IMR-90 (cell line): ENCODE data around the gene H1-8. TPM values are rescaled to one million over a fixed set of nuclear protein-coding genes. Genes with fewer than 3 reads are reported as not detected.

ENCODE experiments used
- ATAC-seq: fragments of 200-7000 bp; cut with Tn5 transposase; 2 replicates; pipeline ENCODE4 v1.9.1; 2020; ENCODE audit warnings: low read depth, mild to moderate bottlenecking, moderate library complexity
- BruUV-seq: library from RNA; stranded (reverse); fragments of 400-500 nt; replicated peaks from 2 replicates; lab custom pipeline; 2021; lab: Mats Ljungman, UMichigan
- CTCF ChIA-PET: fragments of 300-600 bp; formaldehyde crosslinking; extraction: SDS; loops from one replicate; lab custom pipeline; 2021; ENCODE audit warnings: antibody characterized with exemption; lab: Yijun Ruan, JAX
- POLR2A ChIA-PET: fragments of 300-600 bp; sonication (Branson Sonifier 250); formaldehyde crosslinking; loops from one replicate; lab custom pipeline; 2022; ENCODE audit warnings: antibody characterized with exemption; ENCODE audit not compliant: unreplicated experiment; lab: Charles Lee
- DNase-seq: peaks from one replicate; pipeline ENCODE4 v3.0.0; 2013
- H2AFZ ChIP-seq: replicated peaks from 2 replicates; pipeline ENCODE3; 2013; ENCODE audit warnings: low read length, mild to moderate bottlenecking; ENCODE audit not compliant: poor library complexity
- H2AK5ac ChIP-seq: 2 replicates; pipeline ENCODE4 v1.6.1; 2013; ENCODE audit warnings: low read depth, low read length, inconsistent platforms
- H2AK9ac ChIP-seq: replicated peaks from 2 replicates; pipeline ENCODE3; 2013; ENCODE audit warnings: mild to moderate bottlenecking, low read depth, low read length, moderate library complexity; ENCODE audit not compliant: poor library complexity
- H2BK120ac ChIP-seq: 2 replicates; pipeline ENCODE4 v1.6.1; 2013; ENCODE audit warnings: low read depth, low read length, inconsistent platforms
- H2BK15ac ChIP-seq: 3 replicates; pipeline ENCODE4 v1.6.1; 2013; ENCODE audit warnings: low read depth, low read length, inconsistent platforms
- H2BK20ac ChIP-seq: 2 replicates; pipeline ENCODE4 v1.6.1; 2013; ENCODE audit warnings: low read depth, mild to moderate bottlenecking, inconsistent platforms, low read length, moderate library complexity
- H2BK5ac ChIP-seq: 2 replicates; pipeline ENCODE4 v1.6.1; 2013; ENCODE audit warnings: mild to moderate bottlenecking, low read depth, low read length, inconsistent platforms; ENCODE audit not compliant: poor library complexity, severe bottlenecking
- H3K14ac ChIP-seq: replicated peaks from 2 replicates; pipeline ENCODE4 v1.6.1; 2013; ENCODE audit warnings: low read depth, low read length, inconsistent platforms
- H3K18ac ChIP-seq: 2 replicates; pipeline ENCODE4 v1.6.1; 2013; ENCODE audit warnings: low read depth, low read length, control low read depth
- H3K23ac ChIP-seq: 2 replicates; pipeline ENCODE4 v1.6.1; 2013; ENCODE audit warnings: low read depth, low read length, inconsistent platforms
- H3K27ac ChIP-seq: 2 replicates; pipeline ENCODE4 v1.5.1; 2013; ENCODE audit warnings: mild to moderate bottlenecking, control low read depth, low read length; ENCODE audit not compliant: insufficient read depth
- H3K27me3 ChIP-seq: 2 replicates; pipeline ENCODE4 v1.6.1; 2013; ENCODE audit warnings: low read length; ENCODE audit not compliant: control insufficient read depth, insufficient read depth
- H3K36me3 ChIP-seq: 2 replicates; pipeline ENCODE4 v1.6.1; 2013; ENCODE audit warnings: low read length, mixed read lengths; ENCODE audit not compliant: control insufficient read depth, insufficient read depth
- H3K4ac ChIP-seq: 2 replicates; pipeline ENCODE4 v1.6.1; 2013; ENCODE audit warnings: low read depth, low read length, inconsistent platforms
- H3K4me1 ChIP-seq: 2 replicates; pipeline ENCODE4 v1.6.1; 2013; ENCODE audit warnings: low read length, mixed read lengths; ENCODE audit not compliant: control insufficient read depth, insufficient read depth
- H3K4me2 ChIP-seq: 2 replicates; pipeline ENCODE4 v1.6.1; 2013; ENCODE audit warnings: low read depth, mild to moderate bottlenecking, control low read depth, low read length, moderate library complexity
- H3K4me3 ChIP-seq: 2 replicates; pipeline ENCODE4 v1.5.1; 2013; ENCODE audit warnings: low read depth, mild to moderate bottlenecking, control low read depth, low read length, moderate library complexity; ENCODE audit not compliant: insufficient read depth
- H3K56ac ChIP-seq: 2 replicates; pipeline ENCODE4 v1.6.1; 2013; ENCODE audit warnings: low read length, inconsistent platforms; ENCODE audit not compliant: insufficient read depth; ENCODE audit errors: extremely low read depth
- H3K79me1 ChIP-seq, 2 experiments: 2 replicates each; pipeline ENCODE4 v1.6.1; 2013; ENCODE audit warnings: low read length in 2 of 2, inconsistent platforms in 1 of 2, low read depth in 1 of 2
- H3K9ac ChIP-seq: 2 replicates; pipeline ENCODE4 v1.6.1; 2013; ENCODE audit warnings: low read depth, low read length, control low read depth
- H3K9me1 ChIP-seq: 2 replicates; pipeline ENCODE4 v1.6.1; 2013; ENCODE audit warnings: low read length, inconsistent platforms; ENCODE audit not compliant: insufficient read depth
- H3K9me3 ChIP-seq: 2 replicates; pipeline ENCODE4 v1.6.1; 2013; ENCODE audit warnings: low read length; ENCODE audit not compliant: control insufficient read depth, insufficient read depth
- H4K20me1 ChIP-seq: 2 replicates; pipeline ENCODE4 v1.6.1; 2013; ENCODE audit warnings: low read length, inconsistent platforms; ENCODE audit not compliant: insufficient read depth
- H4K5ac ChIP-seq: 2 replicates; pipeline ENCODE4 v1.6.1; 2013; ENCODE audit warnings: mild to moderate bottlenecking, low read depth, low read length, control low read depth
- H4K8ac ChIP-seq, 2 experiments: 2 replicates each; pipeline ENCODE4 v1.6.1; 2013; ENCODE audit warnings: low read depth in 2 of 2, low read length in 2 of 2, control low read depth in 1 of 2, inconsistent platforms in 1 of 2
- H4K91ac ChIP-seq: 2 replicates; pipeline ENCODE4 v1.6.1; 2013; ENCODE audit warnings: low read depth, low read length, inconsistent platforms; ENCODE audit not compliant: insufficient read depth
- BHLHE40 ChIP-seq: fragments of 150-350 bp; IDR thresholded peaks from 2 replicates; pipeline ENCODE4 v1.6.1; 2016; ENCODE audit warnings: mild to moderate bottlenecking, low read depth, low read length
- CEBPB ChIP-seq: IDR thresholded peaks from 2 replicates; pipeline ENCODE4 v1.6.1; 2012; ENCODE audit warnings: low read depth, low read length, improper control_type of control experiment
- CHD1 ChIP-seq: IDR thresholded peaks from 2 replicates; pipeline ENCODE4 v1.6.1; 2012; ENCODE audit warnings: low read depth, low read length, improper control_type of control experiment
- CTCF ChIP-seq: conservative IDR thresholded peaks from 2 replicates; pipeline ENCODE4 v1.5.1; 2012; ENCODE audit warnings: mild to moderate bottlenecking, low read depth, low read length, improper control_type of control experiment
- ELK1 ChIP-seq: fragments of 150-350 bp; IDR thresholded peaks from 2 replicates; pipeline ENCODE4 v1.6.1; 2016; ENCODE audit warnings: low read depth, mild to moderate bottlenecking, low read length, moderate library complexity, borderline replicate concordance
- FOS ChIP-seq: fragments of 150-350 bp; IDR thresholded peaks from 2 replicates; pipeline ENCODE4 v1.6.1; 2016; ENCODE audit warnings: low read depth, low read length
- MAFK ChIP-seq: IDR thresholded peaks from 2 replicates; pipeline ENCODE4 v1.6.1; 2012; ENCODE audit warnings: low read depth, low read length, improper control_type of control experiment
- MAZ ChIP-seq: IDR thresholded peaks from 2 replicates; pipeline ENCODE4 v1.6.1; 2012; ENCODE audit warnings: low read depth, mild to moderate bottlenecking, low read length, improper control_type of control experiment, moderate library complexity, borderline replicate concordance
- MXI1 ChIP-seq: IDR thresholded peaks from 2 replicates; pipeline ENCODE4 v1.6.1; 2012; ENCODE audit warnings: low read depth, mild to moderate bottlenecking, low read length, moderate library complexity, borderline replicate concordance
- NFE2L2 ChIP-seq: fragments of 150-350 bp; IDR thresholded peaks from 2 replicates; pipeline ENCODE4 v1.6.1; 2016; ENCODE audit warnings: low read depth, mild to moderate bottlenecking, low read length
- POLR2A ChIP-seq: IDR thresholded peaks from 2 replicates; pipeline ENCODE4 v1.6.1; 2012; ENCODE audit warnings: mild to moderate bottlenecking, low read depth, low read length
- RAD21 ChIP-seq: IDR thresholded peaks from 2 replicates; pipeline ENCODE4 v1.6.1; 2012; ENCODE audit warnings: low read length, improper control_type of control experiment
- RCOR1 ChIP-seq: IDR thresholded peaks from 2 replicates; pipeline ENCODE4 v1.6.1; 2012; ENCODE audit warnings: mild to moderate bottlenecking, low read length, improper control_type of control experiment; ENCODE audit not compliant: insufficient replicate concordance
- RFX5 ChIP-seq: IDR thresholded peaks from 2 replicates; pipeline ENCODE4 v1.8.0; 2012; ENCODE audit warnings: low read depth, mild to moderate bottlenecking, low read length, moderate library complexity
- SMC3 ChIP-seq: fragments of 150-350 bp; IDR thresholded peaks from 2 replicates; pipeline ENCODE4 v1.6.1; 2016; ENCODE audit warnings: low read depth, mild to moderate bottlenecking, antibody characterized with exemption, low read length, moderate library complexity
- USF2 ChIP-seq: fragments of 150-350 bp; IDR thresholded peaks from 2 replicates; pipeline ENCODE4 v1.6.1; 2017; ENCODE audit warnings: mild to moderate bottlenecking, antibody characterized with exemption, low read length, low read depth
- WGBS, 2 experiments: methylation state at CpG; one replicate each; pipeline versions ENCODE4 v1.1.5 to v1.1.7; 2013; ENCODE audit warnings: missing lambda C conversion rate in 2 of 2; ENCODE audit not compliant: insufficient read length in 1 of 2; ENCODE audit errors: extremely low coverage in 2 of 2; 5-methylcytosine and 5-hydroxymethylcytosine counted together
- dilution Hi-C: fragments of 300-500 bp; cut with HindIII; formaldehyde crosslinking; loops from one replicate; pipeline ENCODE4 v1.14.3; 2018; ENCODE audit warnings: low sequenced_read_pairs; ENCODE audit not compliant: unreplicated experiment
- in situ Hi-C: fragments of 300-500 bp; cut with MboI; formaldehyde crosslinking; loops from 3 replicates; pipeline ENCODE4 v1.14.3; 2019; ENCODE audit warnings: low sequenced_read_pairs, inconsistent platforms, mixed read lengths
- intact Hi-C: fragments of 100-400 bp; cut with micrococcal nuclease; formaldehyde crosslinking; loops from 2 replicates; pipeline ENCODE4 v1.10.0; 2022
- polyA plus RNA-seq, 3 experiments: library from polyadenylated mRNA; depleted of rRNA; stranded (reverse); fragments of >200 nt; gene quantifications; 2 replicates each; pipeline ENCODE4 v1.2.3, GENCODE V29; 2012; ENCODE audit warnings: low replicate concordance in 1 of 3
- total RNA-seq: library from RNA; depleted of rRNA; stranded (reverse); fragments of >200 nt; gene quantifications from 2 replicates; pipeline ENCODE4 v1.2.3, GENCODE V29; 2012

H1-8 gene
- total and polyA plus RNA-seq, 2 of the 4 experiments (the other 2 are of a cell fraction), result not detected

GRCh38 chr3:129581623-129582022 is 38.6 kb downstream of the H1-8 start:
- Histone ChIP-seq H2BK120ac (no peak overlapping the region), H2BK20ac (no peak overlapping the region), H3K14ac (no peak overlapping the region), H4K91ac (no peak overlapping the region), H3K36me3 (peaks cover 36% of the 10 kb centered on the region), H3K79me1 (peaks cover 0 to 24% of the 10 kb centered on the region in 2 experiments; a peak in 3 of 4 replicates), H2AFZ (no peak overlapping the region), H3K18ac (no peak overlapping the region), H3K4ac (no peak overlapping the region), H3K9me3 (no peaks in the 10 kb centered on the region), H3K9ac (no peak overlapping the region), H3K4me3 (no peak overlapping the region), H4K20me1 (peaks cover 4% of the 10 kb centered on the region), H4K5ac (no peak overlapping the region), H3K9me1 (0 out of 2 replicates have a peak, but pooled peaks cover 2% of the 10 kb centered on the region), H3K4me1 (peaks cover 4% of the 10 kb centered on the region; the same call in 1 of the 2 replicates), H2AK9ac (no peak overlapping the region), H3K56ac (no peak overlapping the region), H4K8ac (no peak overlapping the region), H3K27ac (no peak overlapping the region), H2BK15ac (no peak overlapping the region), H2AK5ac (no peak overlapping the region), H3K27me3 (no peaks in the 10 kb centered on the region), H3K23ac (no peak overlapping the region), H2BK5ac (no peak overlapping the region), H3K4me2 (no peak overlapping the region)
- DNase-seq, result no peak
- ChIA-PET CTCF (no interaction called here), POLR2A (no interaction called here)
- no peak for ATAC-seq
- 100% methylated on average over 1 of the region's 8 CpGs; no CpG with 5 or more reads in 1 of the 2 experiments for WGBS, 2 experiments
- intact Hi-C loops, result no loop called here
- in situ Hi-C loops, result no loop called here
- dilution Hi-C loops, result no loop called here
- TF ChIP-seq CTCF (no peak), MAFK (no peak), RFX5 (no peak), CEBPB (no peak), USF2 (no peak), MAZ (no peak), ELK1 (no peak), NFE2L2 (no peak), MXI1 (no peak), RCOR1 (no peak), SMC3 (no peak), RAD21 (no peak), BHLHE40 (no peak), CHD1 (no peak), FOS (no peak), POLR2A (no peak)
- no TSS peak for BruUV-seq
